ENCODE measurements around the gene GPR78.
A peak's percentile ranks its signal among the peaks of the same experiment; 100 is the strongest.

GPR78 gene

GRCh38 chr4:8580321-8581093, at the start of gene GPR78:
Gene GPR78 (plus strand): TSS chr4:8580392. CDS start chr4:8580983, 591 bp downstream.
- DNase-seq (ENCODE audit: low read depth in 2 of 2): peak; percentile 3 to 15

DNA sequence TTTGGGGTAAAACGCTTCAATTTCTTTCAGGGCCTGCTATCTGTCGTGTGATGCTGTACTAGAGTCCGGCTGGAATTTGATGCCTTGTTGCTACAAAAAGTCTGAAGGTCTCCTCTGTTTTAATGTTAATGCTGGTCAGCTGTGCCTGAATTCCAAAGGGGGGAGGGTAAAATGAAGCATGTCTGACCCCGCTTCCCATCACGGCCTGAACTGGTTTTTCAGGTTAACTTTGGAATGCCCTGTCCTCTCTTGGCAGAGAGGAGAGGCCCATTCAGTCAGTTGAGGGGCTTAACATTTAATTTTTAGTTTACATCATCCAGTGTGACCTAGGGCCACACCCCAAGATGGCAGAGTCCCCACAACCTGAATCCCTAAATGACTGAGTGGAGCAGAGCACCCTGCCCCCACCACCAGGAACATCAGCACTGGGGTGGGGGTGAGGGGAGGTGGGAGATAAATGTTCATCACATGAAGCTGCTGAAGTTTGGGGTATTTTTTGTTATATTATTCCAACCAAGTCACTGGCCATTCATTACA, 47.9 kb upstream of the GPR78 start:
- no peak for DNase-seq (ENCODE audit: low read depth in 2 of 2)

DNA sequence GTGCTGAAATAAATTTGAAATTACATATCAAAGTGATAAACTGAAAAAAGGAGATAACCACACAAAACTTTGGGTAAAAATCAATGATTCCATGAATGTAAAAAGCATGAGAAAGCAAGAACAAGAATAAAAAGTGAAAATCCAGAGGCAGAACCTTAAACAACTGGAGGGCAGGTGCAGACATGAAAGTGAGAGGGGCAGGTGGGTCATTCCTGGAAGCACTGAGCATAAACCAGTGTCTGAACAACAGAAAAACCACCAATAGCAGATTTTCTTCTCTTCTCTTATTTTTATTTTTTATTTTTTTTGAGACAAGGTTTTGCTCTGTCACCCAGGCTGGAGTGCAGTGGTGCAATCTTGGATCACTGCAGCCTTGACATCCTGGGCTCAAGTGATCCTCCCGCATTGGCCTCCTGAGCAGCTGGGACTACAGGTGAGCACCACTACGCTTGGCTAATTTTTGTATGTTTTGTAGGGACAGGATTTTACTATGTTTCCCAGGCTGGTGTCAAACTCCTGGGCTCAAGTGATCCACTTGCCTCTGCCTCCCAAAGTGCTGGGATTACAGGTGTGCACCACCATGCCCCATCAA, 46.8 kb upstream of the GPR78 start:
- no peak for DNase-seq (ENCODE audit: low read depth in 2 of 2)

GRCh38 chr4:8534129-8534528, 46.1 kb upstream of the GPR78 start:
- no peak for DNase-seq (ENCODE audit: low read depth in 2 of 2)

DNA sequence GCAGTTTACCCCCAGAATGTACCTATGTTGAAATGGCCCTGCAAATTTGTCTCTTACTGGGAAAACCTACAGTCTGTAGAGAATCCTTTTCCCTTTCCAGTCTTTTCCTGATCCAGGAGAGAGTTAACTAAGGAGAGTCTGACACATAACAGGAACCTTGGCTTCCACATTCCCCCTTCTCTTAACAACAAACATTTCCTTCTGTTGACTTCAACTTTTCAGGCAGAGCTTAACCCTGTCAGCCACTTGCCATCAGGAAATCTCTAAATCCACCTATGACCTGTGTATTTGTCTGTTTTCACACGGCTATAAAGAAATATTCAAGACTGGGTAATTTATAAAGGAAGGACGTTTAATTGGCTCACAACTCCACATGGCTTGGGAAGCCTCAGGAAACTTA, 45.6 kb upstream of the GPR78 start:
- no peak for DNase-seq (ENCODE audit: low read depth in 2 of 2)

DNA sequence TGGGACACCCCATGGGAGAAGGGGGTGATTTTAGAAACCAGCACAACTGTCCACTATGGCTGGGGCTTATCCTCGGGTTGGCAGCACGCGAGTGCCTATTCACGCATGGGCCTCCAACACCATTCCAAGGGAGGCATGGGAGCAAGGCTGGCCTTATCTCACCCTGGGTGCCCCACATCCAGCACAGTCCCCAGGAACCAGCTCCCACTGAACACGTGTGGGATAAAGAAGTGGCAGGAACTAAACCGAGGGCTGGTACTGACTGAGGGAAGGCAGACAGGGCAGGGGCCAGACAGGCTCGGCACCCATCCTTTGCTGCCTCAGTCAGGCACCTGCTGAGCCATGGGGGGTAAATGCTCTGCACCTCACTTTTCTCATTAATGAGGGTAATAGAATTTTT, 43.7 kb upstream of the GPR78 start:
- no peak for DNase-seq (ENCODE audit: low read depth in 2 of 2)

GRCh38 chr4:8537041-8537461, 43.1 kb upstream of the GPR78 start:
- DNase-seq (ENCODE audit: low read depth in 2 of 2): no peak

DNA sequence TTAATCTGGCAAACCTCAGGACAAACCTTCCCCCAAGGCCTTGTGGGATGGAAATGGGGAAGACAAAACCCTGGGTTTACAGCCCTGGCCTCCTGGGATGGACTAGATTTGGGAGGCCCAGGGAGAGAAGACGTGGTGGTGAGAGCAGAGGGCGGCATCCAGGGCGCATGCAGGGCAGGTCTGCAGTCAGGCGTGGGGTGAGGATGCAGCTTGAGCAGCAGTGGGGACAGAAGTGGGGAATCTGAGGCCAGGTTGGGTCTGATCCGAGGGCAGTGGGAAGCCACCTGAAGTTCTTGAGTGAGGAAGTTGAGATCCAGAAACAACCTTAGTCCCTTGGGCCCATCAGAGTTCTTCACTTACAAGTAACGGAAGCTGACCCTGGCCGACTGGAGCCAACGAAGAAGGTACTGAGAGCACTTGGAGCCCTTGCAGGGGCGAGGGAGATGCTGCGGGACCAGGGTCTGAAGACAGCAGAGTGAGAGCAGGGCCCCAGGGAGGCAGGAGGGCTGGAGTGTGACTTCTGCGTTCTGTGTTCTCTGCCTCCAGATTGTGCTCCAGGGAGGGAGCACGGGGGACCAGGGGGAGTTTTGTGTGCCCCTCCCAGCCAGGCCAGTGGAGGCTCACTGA, 42.0 kb upstream of the GPR78 start:
- no peak for DNase-seq (ENCODE audit: low read depth in 2 of 2)

DNA sequence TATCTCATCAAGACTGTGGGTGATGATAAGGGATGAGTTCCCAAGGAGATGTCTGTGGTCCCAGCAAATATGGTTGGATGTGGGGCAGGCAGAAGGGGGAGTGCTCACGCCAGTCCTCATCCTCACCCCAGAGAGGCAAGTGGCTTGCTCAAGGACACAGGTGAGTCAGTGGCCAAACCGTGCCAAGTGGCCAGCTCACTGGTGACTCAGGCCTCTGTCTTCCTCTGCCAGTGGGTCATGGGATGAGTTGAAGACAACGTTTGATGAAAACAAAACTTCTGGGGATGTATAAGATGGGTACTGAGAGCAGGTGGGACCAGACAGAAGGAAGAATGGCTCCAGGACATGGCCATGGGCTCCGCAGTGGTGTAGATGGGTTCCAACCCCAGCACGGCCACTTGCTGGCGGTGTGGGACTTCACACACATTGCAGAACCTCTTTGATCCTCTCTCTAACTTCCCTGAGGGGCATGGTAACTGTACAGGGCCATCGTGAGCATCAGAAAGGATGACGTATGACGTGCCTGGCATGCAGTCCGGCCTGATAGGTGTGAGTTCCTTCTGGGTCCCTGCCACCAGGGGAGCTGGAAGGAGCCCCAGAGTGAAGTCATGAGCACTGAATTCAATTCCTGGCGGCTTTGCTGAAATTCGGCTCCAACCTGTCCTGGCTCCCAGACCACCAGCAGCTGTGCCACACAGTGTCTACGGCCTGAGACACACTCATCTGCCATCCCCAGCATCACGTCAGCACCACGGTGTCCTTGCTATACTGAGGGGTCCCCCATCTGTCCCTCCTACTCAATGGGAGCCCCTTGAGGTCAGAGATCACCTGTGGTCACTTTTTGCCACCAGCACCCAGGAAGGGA, 41.3 kb upstream of the GPR78 start:
- no peak for DNase-seq (ENCODE audit: low read depth in 2 of 2)

GRCh38 chr4:8539661-8540060, 40.5 kb upstream of the GPR78 start:
- DNase-seq (ENCODE audit: low read depth in 2 of 2): no peak

GRCh38 chr4:8540072-8540471, 40.1 kb upstream of the GPR78 start:
- no peak for DNase-seq (ENCODE audit: low read depth in 2 of 2)

DNA sequence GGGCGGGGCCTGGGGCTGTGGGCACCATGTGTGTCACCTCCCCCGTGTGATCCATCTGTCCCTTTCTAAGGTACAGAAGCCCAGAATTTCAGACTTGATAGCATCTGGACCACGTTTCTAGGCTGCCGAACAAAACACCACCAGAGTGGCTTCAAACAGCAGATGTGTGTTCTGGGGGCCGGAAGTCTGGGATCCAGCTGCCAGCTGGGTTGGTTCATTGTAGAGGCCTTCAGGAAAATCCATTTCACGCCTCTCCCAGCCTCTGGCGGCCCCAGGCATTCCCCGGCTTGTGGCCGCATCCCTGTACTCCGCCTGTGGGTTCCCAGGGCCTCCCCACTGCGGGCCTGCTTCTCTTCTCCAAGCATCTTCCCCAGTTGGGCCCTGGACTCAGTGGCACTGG, 39.6 kb upstream of the GPR78 start:
- DNase-seq (ENCODE audit: low read depth in 2 of 2): no peak

- no peak for DNase-seq (ENCODE audit: low read depth in 2 of 2)
These were observed 39.2 kb upstream of the GPR78 start for GRCh38 chr4:8540991-8541390.

DNA sequence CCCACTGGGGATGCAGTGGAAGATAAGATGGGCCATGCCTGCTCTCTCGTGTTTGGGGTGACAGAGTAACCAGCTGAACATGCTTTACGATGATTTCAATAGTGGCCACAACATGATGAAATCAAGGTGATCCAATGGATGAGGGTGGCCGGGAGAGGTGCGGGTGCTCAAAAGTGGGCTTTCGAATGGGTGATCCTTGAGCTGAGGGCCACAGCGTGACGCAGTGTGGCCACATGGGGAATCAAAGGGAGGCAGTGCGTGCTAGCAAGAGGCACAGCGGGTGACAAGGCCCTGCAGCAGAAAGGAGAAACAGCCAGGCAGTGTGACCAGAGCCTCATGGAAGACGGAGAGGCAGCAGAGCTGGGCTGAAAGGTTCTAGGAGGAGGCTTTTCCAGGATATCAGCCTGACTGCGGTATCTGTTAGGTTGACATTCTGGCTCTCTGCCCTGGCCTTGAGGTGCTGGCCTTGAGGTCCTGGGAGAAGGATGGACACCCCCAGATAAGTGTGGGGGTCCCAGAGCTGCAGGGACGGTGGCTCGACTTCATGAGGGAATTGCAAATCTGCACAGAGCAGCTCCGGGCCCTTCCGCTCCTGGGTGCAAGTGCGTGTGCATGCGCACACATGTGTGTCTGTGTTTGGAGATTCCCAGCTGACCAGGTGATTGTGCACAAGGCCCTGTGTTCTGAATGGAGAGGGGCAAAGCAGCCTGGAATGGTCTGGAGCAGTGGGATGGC, 38.0 kb upstream of the GPR78 start:
- no peak for DNase-seq (ENCODE audit: low read depth in 2 of 2)

- DNase-seq (ENCODE audit: low read depth in 2 of 2): no peak
These were observed 37.2 kb upstream of the GPR78 start for GRCh38 chr4:8542776-8543525.

- no peak for DNase-seq (ENCODE audit: low read depth in 2 of 2)
These were observed 36.6 kb upstream of the GPR78 start for GRCh38 chr4:8543623-8544022.

DNA sequence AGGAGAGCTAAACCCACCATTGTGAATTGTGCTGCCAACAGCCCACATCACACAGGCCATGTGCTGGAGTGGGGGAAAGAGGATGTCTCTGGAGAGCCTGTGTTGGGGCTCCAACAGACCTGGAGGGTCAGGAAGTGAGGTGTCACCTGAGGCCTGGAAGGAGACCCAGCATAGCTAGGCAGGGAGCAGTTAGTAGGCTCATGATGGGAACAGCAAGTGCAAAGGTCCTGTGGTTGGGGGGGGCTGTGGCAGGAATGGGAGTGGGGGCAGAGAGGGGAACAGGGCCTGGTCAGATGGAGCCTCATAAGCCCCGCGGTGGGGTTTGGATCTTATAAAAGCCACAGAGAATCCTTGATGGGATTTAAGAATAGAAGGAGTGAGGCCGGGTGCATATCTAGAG, 35.9 kb upstream of the GPR78 start:
- no peak for DNase-seq (ENCODE audit: low read depth in 2 of 2)

- no peak for DNase-seq (ENCODE audit: low read depth in 2 of 2)
These were observed 35.3 kb upstream of the GPR78 start for GRCh38 chr4:8544741-8545438.

GRCh38 chr4:8545439-8545765, 34.8 kb upstream of the GPR78 start:
- no peak for DNase-seq (ENCODE audit: low read depth in 2 of 2)

- no peak for DNase-seq (ENCODE audit: low read depth in 2 of 2)
These were observed 33.5 kb upstream of the GPR78 start for GRCh38 chr4:8546766-8547107.

All from stimulated activated CD8-positive, alpha-beta memory T cell treated with anti-CD3 and anti-CD28 coated beads, Interleukin-15, amount 100 ng/mL, for 48 hours (primary cell).